Parathyroid adenoma (tissue), 2 donors: ENCODE results near the gene ARHGEF10L.

ENCODE experiments used
- H2AFZ ChIP-seq: fragments of 300-600 bp; sonication (generic); one replicate; pipeline ENCODE4 v1.7.0; 2017; ENCODE audit warnings: antibody characterized with exemption, mild to moderate bottlenecking
- H3K27ac ChIP-seq: fragments of 300-600 bp; sonication (generic); one replicate; pipeline ENCODE4 v1.7.0; 2017
- H3K27me3 ChIP-seq: fragments of 300-600 bp; sonication (generic); one replicate; pipeline ENCODE4 v1.7.0; 2017; ENCODE audit warnings: low read length; ENCODE audit not compliant: control insufficient read depth, insufficient read depth
- H3K36me3 ChIP-seq: fragments of 300-600 bp; sonication (generic); one replicate; pipeline ENCODE4 v1.7.0; 2017; ENCODE audit warnings: low read length; ENCODE audit not compliant: control insufficient read depth, insufficient read depth
- H3K4me1 ChIP-seq: fragments of 300-600 bp; sonication (generic); one replicate; pipeline ENCODE4 v1.7.0; 2017; ENCODE audit warnings: control low read depth
- H3K4me2 ChIP-seq: fragments of 300-600 bp; sonication (generic); one replicate; pipeline ENCODE4 v1.7.0; 2017; ENCODE audit warnings: low read length
- H3K4me3 ChIP-seq: fragments of 300-600 bp; sonication (generic); one replicate; pipeline ENCODE4 v1.7.0; 2017; ENCODE audit warnings: low read depth, low read length
- H3K79me2 ChIP-seq: fragments of 300-600 bp; sonication (generic); one replicate; pipeline ENCODE4 v1.7.0; 2017; ENCODE audit warnings: control low read depth
- H3K9ac ChIP-seq: fragments of 300-600 bp; sonication (generic); one replicate; pipeline ENCODE4 v1.7.0; 2017; ENCODE audit warnings: mild to moderate bottlenecking
- H3K9me3 ChIP-seq: fragments of 300-600 bp; sonication (generic); one replicate; pipeline ENCODE4 v1.7.0; 2017; ENCODE audit warnings: low read length; ENCODE audit not compliant: control insufficient read depth
- CTCF ChIP-seq: fragments of 300-600 bp; sonication (generic); IDR thresholded peaks from one replicate; pipeline ENCODE4 v1.7.0; 2017; ENCODE audit warnings: antibody characterized with exemption, mild to moderate bottlenecking
- donor health status: primary hyperparathyroidism.

The ARHGEF10L gene

GRCh38 chr1:17509363-17509762, 30.1 kb upstream of the ARHGEF10L start:
- H3K4me2 ChIP-seq, result no peak overlapping the region
- H3K9ac ChIP-seq, result no peak overlapping the region
- H3K27me3 ChIP-seq, result no peaks in the 10 kb centered on the region
- H3K4me1 ChIP-seq, result no peaks in the 10 kb centered on the region
- no peak overlapping the region for H3K27ac ChIP-seq
- TF ChIP-seq CTCF, result no peak
- H2AFZ ChIP-seq, result no peak overlapping the region
- no peaks in the 10 kb centered on the region for H3K79me2 ChIP-seq
- no peaks in the 10 kb centered on the region for H3K36me3 ChIP-seq
- no peaks in the 10 kb centered on the region for H3K9me3 ChIP-seq
- H3K4me3 ChIP-seq, result no peak overlapping the region

DNA sequence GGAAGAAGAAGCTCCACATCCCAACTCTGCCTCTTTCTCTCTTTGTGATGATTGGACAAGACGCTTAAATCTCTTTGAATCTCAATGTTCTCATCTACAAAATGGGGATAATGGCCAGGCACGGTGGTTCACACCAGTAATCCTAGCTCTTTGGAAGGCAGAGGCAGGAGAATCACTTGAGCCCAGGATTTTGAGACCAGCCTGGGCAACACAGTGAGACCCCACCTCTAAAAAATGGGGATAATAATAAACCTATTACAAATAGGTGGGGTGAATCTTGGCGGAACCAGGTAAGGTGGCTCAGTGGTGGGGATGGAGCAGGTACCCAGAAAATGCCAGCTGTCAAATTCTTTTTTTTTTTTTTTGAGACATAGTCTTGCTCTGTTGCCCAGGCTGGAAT, 29.4 kb upstream of the ARHGEF10L start:
- Histone ChIP-seq H3K36me3 (no peaks in the 10 kb centered on the region), H3K79me2 (no peaks in the 10 kb centered on the region), H3K4me2 (no peak overlapping the region), H3K27me3 (no peaks in the 10 kb centered on the region), H3K9me3 (no peaks in the 10 kb centered on the region), H3K9ac (no peak overlapping the region), H3K27ac (no peak overlapping the region), H3K4me3 (no peak overlapping the region), H3K4me1 (no peaks in the 10 kb centered on the region), H2AFZ (no peak overlapping the region)
- TF ChIP-seq CTCF, result no peak

- no peaks in the 10 kb centered on the region for H3K27me3 ChIP-seq
- H3K9ac ChIP-seq, result no peak overlapping the region
- H3K9me3 ChIP-seq, result no peaks in the 10 kb centered on the region
- no peaks in the 10 kb centered on the region for H3K79me2 ChIP-seq
- no peaks in the 10 kb centered on the region for H3K4me1 ChIP-seq
- no peaks in the 10 kb centered on the region for H3K36me3 ChIP-seq
- no peak overlapping the region for H3K4me3 ChIP-seq
- no peak overlapping the region for H3K4me2 ChIP-seq
- TF ChIP-seq CTCF, result no peak
- H3K27ac ChIP-seq, result no peak overlapping the region
- H2AFZ ChIP-seq, result no peak overlapping the region
Measured at GRCh38 chr1:17511188-17511587, 28.3 kb upstream of the ARHGEF10L start.

GRCh38 chr1:17513131-17513530, 26.4 kb upstream of the ARHGEF10L start:
- Histone ChIP-seq H2AFZ (peak overlapping the region; percentile 29), H3K4me2 (no peak overlapping the region), H3K27me3 (no peaks in the 10 kb centered on the region), H3K9me3 (no peaks in the 10 kb centered on the region), H3K27ac (peak overlapping the region; percentile 39), H3K36me3 (no peaks in the 10 kb centered on the region), H3K4me3 (no peak overlapping the region), H3K9ac (no peak overlapping the region), H3K4me1 (peaks cover 5% of the 10 kb centered on the region), H3K79me2 (no peaks in the 10 kb centered on the region)
- TF ChIP-seq CTCF, result no peak

DNA sequence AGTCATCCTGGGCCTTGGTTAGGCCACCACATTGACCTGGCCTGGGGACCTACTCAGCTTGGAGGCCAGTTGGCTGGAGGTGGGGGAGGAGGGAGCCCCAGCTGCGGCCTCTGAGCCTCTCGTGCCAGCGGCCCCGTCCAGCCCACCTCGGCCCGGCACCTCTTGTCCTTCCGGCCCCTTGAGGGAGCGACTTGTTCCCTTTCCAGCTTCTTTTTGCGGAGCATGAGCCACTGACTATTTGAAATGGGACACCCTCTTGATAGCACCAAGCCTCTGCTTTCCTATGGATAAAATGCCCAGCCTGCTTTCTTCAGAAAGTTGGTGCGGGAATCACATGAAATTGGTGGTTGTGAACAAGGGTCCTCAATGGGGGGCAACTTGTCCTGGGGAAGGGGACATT, 24.7 kb upstream of the ARHGEF10L start:
- Histone ChIP-seq H3K4me1 (peaks cover 5% of the 10 kb centered on the region), H3K9ac (no peak overlapping the region), H3K4me2 (no peak overlapping the region), H3K27ac (no peak overlapping the region), H2AFZ (no peak overlapping the region), H3K36me3 (no peaks in the 10 kb centered on the region), H3K79me2 (no peaks in the 10 kb centered on the region), H3K9me3 (no peaks in the 10 kb centered on the region), H3K27me3 (no peaks in the 10 kb centered on the region), H3K4me3 (no peak overlapping the region)
- no peak for TF ChIP-seq CTCF
